Stimulated activated CD4-positive, alpha-beta T cell treated with anti-CD3 and anti-CD28 coated beads, Interleukin-4, amount 100 ng/mL, for 4 hours (primary cell): ENCODE data around the gene GBX2.

Experiments used
- DNase-seq, 2 experiments: peaks; one replicate each; pipeline ENCODE4 v3.0.0-alpha.2; 2020

GBX2 gene

DNA sequence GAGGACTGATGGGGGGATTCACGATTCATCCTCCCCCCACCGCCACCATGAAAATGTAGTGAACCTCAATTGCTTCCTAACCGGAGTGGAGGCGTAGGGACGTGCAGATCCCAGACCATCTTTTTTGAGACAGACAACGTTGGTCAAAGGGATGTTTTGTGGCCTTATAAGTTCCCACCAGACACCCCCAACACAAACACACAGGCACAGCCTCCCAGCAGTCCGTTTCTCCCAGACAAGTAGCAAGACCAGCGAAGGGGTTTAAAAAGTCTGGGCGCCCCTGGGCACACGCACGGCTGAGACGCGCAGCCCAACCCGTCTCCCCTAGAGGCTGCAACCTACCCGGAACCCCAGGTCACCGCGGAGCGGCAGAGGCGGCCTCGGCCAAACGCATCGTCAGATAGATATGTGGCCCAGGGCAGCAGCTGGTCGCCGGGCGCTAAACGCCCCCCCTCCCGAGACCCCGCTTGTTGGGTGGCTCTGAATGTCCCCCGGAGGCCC lies 1.3 kb downstream of the GBX2 start:
- DNase-seq, result no peak

DNA sequence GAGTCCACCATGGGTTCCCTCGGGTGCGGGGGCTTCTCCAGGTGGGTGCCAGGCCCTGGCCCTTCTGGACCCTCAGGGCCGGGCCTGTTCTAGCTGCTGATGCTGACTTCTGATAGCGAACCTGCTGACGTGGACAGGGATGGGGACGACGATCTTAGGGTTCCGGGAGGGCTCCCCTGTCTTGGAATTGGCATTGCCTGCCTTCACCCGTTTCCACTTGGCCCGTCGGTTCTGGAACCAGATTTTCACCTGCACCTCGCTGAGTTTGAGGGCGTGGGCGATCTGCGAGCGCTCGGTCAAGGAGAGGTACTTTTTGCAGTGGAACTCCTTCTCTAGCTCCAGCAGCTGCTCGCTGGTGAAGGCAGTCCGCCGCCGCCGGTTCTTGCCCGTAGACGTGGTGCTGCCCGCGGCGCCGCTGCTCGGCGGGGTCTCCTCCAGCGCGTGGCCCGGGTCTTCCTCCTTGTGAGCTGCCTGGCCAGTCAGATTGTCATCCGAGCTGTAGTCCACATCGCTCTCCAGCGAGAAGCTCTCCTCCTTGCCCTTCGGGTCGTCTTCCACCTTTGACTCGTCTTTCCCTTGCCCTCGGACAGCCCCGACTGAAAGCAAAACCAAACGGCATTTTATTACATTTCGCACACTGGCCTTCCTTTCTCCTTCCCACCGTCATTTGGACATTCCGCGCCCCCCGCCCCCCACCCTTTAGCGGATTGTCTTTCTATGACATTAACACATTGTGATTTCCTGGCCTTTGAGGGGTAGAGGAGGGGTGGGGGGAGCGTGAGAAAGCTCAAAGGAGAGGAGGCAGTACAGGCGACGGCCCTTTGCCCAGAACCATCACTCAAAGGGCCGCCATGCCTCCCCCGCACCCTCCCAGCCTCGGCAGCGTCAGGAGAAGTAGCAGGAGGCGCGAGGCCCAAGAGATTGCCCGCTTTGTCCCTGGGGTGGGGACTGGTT lies 2.1 kb downstream of the GBX2 start:
- no peak for DNase-seq

DNA sequence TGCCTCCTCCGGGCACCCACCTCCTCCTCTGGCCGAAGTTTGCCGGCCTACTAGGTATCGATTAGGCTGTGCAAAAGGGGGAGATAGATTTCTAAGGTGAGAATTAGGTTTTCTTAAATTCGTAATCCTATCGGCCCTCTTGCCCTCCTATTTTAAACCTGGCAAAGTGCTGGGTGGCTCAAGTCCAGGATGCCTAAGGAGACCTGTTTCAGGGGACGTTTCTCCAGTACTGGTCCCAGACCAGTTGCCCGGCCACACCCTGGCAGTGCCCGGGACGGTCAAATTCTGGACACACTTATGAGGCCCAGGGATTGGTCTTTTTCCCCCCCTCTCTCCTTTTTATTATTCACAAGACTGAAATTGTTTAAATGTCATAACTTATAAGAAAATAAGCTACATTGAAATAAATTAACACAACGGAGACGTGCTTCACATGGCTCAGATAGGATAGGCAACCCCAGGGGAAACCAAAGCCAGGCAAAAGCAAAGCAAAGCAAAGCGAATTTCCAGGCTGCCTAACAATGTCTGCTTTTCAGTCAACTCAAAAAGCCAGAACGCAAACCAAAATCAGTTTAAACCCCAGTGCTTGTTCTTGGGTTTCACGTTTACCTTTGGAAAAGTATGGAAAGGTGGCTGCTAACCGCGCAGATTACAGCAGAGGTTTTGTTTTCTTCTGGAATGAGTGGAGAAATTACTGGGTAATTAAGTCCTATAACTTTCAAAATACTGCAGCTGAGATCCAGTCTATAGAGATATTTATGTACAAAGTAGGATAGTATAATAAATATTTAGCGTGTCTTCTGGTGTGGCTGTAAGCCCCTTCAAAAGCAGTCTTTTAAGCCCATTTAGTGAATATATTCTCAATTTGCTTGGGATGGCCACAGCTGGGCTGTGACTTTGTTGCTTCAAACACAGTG lies 3.0 kb downstream of the GBX2 start:
- DNase-seq, result no peak

DNA sequence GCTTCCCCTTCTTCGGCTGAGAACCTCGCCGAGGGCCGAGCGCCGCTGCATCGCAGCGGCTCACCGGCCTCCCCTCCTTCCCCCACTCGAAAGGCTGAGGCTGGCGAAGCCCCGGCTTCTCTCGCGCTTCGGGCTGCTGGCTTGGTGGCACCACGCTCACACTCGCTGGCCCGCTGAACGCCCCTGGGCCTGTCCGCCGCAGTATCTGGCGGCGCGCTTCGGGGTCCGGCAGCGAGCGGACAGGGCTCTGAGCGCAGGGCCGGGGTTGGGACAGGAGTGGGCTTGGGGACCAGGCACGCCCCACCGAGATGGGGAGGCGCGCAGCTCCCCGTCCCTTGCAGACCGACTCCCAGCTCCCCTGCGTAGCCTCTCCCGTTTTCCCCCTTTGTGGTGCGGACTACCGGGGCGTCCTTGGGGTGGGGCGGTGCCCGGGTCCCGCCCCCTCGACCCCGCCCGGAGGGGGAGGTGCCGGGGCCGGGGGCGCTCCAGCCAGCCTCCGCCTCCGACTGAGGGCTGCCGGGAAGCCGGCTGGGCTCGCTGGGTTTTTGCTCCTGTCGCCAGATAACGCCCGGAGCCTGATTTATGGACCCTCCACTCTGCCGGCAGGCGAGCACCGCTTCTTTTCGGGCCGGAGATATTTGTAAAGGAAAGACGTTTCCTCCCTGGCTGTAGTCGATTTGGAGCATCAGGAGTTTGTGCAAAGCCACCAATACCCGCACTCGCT lies 3.8 kb downstream of the GBX2 start:
- no peak for DNase-seq

DNA sequence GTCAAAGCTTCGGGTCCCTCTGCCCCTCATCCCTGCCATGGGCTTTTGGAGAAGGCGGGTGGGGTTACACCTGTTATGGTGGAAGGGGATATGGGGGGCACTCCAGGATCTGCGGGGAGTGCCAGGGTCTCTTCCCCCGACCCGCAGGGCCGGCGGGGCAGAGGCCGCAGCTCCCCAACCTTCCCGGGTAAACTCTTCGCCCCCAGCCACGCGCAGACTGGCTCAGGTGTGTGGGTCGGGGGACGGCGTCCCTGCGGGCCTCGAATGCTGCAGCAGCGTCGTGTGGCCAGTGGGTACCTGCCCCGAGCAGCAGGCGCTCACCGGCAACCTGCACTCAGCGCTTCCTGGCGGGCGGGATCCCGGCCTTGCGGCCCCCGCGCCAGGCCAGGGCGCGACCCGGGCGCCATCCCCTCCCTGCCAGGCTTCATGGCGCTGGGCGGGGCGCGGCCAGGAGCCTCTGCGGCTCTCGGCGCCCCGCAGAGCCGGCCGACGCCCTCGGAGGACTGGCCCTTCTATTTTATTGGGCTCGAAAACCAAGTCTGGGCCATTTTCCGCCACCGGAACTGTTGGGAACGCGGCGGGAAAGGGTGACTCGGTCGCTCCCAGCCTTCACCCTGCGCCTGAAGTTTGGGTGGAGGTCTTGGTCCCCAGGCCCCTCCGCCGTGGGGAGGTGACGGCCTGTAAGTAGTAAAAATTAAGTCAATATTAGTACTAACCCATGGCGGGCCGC lies 4.5 kb downstream of the GBX2 start:
- DNase-seq, result no peak

DNA sequence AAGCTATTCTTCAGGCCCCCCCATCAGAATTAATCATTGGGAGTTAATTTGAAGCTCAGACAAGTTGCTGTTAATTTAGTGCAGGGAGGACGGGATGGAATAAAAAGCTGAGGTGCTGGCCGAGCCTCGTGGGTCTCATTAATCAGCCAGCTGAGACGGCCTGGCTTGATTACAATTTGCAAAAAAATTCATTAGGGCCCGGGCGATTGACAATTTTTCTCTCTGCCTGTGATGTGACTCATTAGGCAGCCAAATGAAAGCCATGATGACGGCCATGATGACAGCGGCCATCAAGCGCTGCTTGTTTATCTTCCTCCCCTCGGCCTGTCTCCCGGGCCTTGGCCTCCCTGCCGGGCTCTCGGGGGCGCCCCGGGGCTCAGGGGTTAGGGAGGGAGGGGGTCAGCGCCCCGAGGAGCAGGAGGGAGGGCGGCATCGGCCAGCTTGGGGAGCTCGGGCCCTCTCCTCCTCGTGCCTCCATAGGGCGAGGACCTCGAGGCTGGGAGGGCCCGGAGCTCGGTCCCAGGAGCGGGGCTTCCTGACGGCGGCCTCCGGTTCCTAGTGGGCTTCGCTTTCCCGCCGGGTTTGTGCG lies 5.2 kb downstream of the GBX2 start:
- DNase-seq, result no peak

DNA sequence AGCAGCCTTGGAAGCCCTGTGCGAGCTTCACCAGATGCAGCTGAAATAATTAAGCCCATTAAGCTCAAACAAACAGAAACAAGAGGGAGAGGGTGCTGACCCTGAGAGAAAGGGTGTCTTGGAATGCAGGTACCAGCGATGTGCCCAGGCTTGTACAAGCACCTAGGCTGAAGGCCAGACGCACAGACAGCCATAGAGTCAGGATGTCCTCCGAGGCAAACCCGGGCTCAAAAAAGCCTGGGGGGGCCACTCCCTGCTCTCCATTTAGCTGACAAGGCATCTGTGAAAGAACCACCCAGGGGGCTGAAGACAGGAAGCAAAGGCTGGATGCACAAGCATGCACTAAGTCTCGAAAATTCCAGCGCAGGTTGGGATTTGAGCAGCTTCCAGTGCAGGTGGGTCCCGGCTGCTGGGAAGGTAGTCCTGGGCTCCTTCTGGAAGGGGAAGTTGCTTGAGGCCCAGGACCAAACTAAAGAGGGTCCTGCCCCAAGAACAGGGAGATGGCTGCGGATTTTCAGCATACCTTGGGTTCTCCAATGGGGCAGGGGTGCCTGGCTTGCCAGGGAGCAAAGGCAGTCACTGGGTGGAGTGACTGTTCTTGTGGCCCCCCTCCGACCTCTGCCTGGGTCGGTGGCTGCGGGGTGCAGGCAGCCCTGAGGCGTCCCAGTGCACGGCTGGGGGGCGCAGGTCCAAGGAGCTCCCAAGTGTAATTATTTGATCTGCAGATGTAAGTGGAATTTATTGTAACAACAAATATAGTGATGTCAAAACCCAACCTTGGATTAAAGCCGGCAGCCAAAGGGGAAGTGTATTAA lies 5.9 kb downstream of the GBX2 start:
- DNase-seq, result no peak

DNA sequence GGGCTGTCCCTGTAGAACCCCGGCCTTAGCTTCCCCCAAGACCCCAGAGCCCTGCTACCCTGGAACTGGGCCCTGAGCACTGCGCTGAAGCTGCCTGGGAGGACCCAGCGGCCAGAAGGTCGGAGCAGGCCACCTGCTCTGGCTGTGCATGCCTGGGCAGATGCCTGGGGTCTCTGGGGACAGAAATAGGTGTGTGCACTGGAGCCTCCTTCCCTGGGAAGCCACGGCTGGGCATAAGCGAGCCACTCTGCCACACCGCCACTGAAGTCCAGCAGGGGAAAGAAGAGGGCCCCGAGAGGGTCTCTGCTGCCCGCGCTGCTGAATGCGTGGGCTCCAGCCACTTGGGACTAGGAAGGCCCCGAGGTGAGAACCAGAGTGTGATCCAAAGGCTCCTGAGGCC lies 6.7 kb downstream of the GBX2 start:
- no peak for DNase-seq

DNA sequence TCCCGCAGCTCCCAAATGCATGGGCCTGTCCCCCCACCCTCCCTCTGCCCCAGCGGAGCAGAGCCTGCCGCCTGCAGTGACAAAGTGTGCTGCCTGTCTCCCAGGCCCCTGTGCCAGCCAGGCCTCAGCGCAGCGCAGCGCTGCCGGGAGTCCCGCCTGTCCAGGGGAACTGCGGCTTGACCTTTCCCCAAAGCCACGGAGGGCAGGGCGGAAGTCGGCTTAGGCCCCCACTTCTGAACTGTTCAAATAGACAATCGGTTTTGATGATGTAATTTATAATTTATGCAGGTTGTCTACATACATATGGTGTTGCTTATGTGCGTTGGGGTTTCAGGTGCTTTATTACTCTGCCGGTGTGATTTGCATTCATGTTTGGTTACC lies 7.1 kb downstream of the GBX2 start:
- no peak for DNase-seq

DNA sequence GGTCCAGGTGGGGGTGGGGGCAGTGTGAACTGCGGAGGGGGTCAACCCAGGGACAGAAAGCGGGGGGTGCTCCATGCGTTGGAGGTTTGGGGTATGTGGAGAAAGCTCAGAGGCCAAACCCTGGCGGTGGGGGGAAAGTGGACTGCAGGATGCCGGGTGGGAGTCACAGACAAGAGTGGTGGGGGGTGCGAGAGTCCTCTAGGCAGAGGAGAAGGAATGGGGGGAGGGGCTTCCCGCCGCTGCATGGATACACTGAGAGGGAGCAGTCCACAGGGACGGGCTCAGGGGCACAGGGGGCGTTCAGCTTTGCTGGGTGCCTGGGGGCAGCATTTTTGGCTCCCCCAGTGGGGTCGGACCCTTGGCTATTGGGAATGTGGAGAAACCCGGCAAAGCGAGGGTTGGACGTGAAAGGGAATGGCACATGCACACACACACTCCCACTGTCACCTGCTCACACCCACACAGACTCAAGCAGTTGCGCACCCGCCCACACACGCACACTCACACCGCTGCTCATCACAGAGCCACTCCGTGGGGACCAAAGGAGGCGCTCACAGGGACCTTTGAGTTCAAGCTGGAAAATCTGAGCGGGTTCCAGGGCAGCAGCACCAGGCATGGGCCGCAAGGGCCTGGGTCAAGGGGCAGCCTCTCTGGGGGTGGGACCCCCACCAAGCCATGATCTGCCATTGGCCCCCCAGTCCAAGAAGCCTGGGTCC lies 7.7 kb downstream of the GBX2 start:
- DNase-seq, result no peak

DNA sequence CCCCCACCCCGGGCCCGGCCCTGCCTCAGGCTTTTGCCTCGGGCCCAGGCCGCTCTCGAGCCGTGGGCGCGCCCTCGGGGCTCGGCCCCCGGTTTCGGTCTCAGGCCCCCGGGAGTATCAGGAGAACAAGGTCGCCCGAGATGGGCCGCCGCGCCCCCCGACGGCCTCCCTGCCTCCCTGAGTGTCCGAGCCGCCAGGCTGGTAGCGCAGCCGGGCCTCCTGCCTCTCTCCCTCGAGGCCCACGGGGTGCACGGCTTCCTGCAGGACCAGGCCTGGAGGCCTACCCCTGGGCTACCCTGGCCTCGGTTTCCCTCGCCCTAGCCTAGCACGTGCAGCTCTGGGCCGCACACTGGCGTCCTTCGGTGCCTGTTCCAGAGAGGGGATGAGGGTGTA lies 8.4 kb downstream of the GBX2 start:
- no peak for DNase-seq

DNA sequence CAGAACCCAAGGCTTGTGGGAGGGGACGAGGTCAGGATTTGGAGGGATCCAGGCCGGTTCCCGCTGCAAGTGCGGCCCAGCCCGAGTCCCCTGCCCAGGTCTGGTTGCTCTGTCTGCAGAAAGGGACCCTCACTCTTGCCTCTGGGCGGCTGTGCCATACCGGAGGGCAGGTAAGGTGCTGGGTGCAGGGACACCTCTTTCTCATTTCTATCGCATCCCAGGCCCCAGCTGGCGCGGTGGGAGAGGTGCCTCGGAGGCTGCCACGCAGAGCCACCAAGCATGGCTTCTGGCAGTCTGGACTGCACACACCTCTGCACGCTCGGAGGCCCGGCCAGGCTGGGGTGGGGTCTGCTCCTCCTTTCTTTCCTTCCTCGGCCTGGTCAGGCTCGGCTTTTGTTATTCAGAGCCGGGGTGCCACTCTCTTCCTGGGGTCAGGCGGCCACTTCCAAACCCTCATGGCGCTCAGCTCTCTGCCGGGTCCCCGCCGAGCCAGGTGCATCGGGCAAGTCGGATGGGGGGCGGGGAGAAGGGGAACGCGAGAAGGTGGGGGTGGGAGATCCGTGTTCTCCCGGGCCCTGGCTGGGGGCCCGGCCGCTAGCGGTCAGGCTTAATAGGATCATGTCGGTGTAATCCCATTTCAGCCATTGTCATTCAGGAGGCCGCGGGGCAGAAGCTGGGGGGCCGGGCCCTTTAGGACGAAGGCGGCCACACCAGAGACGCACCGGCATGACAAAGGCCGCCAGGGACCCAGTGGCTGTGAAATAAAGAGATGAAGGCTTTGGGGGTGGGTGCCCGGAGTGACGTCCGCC lies 9.0 kb downstream of the GBX2 start:
- no peak for DNase-seq

DNA sequence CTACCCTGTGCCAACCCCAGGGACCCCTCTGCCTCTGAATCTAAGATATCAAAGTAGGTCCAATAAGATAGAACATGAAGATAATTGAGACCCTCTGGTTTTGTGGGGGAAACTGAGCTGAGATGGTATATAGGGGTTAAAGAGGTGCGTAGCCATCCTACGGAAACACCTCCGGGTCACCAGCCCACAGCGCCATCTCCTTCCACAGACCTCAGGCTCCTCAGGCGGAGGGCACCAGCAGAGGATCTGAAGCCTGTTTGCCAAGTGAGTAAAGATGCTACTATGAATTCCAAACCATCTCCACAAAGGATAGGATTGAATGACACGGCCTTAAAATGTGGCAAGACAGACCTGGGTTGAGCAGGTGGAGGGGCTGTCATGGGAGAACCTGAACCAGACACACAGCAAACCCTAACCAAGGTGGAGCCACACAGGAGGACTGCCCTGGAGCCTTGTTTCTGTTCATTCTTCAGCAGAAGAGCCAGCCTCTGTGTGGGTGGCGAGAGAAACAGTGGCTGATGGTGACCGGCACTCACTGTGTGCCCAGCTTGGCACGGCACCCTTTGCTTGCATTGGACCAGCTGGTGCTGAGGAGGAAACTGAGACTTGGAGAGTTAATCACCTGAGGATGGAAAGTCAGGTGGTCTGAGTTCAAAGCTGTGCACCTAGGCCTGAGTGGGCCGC lies 10.2 kb downstream of the GBX2 start:
- DNase-seq, result no peak

DNA sequence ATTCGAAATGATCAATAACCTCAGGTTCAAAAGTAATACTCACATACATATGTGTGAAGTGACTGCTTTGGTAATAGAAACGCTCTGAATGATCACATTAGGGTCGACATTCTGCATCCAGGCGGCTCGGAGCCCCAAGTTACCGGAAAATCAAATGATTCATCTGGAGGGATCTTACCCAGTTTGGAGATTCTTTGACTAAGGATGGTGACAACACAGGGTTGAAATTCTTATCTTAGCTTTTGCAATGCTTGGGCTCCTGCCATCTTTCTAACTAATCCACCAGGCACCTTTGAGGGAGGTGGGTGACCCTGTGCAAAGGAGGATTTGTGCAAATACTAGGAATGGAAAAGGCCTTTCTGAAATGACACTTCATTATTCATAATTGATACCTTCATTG lies 10.8 kb downstream of the GBX2 start:
- no peak for DNase-seq

DNA sequence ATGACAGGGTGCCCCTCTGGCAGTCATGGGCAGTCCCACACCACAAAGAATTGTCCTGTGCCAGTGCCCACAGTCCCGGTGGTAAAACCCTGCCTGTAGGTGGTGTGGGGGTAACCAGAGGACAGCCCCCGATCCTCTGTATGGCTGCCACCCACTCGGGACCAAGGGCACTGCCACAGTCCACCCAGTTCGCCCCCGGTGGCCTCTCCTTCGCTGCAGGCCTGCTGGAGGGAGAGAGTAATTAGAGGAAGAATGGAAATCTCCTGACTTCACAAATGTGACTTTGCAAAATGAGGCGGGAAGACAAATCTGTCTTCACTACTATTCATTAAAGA lies 11.4 kb downstream of the GBX2 start:
- no peak for DNase-seq

DNA sequence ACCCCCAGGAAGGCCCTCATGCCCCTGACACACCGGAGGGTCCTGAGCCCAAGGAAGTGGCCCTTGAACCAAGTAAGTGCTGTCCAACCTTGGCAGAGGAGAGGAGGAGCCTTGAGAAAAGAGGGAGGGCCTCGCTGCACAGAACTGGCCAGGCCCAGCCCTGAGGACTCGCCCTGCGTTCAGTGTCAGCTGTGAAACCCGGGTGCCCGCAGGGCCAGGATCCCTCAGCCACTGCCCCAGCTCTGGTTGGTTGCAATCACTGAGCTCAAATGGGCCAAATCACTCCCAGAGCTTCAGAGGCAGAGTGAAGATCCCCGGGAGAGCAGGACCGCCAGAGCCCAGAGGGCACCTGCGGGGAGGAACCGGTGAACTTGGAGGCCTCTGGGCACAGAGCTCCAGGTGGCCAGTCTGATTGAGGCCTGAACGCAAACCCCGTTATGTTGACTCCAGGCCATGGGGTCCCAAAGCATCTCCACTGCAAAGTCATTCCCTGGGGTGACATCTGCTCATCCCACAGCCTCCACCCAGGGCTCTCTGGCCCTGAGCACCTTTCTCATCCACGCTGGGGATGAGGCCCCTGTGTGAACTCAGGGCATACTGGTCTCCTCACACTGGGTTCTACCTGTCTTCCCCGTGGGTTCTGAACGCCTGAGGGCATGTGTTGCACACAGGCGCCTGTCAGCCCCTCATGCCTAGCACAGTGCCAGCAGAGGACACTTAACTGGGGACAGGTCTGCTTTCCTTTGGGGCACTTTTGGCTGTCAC lies 11.9 kb downstream of the GBX2 start:
- DNase-seq, result no peak

DNA sequence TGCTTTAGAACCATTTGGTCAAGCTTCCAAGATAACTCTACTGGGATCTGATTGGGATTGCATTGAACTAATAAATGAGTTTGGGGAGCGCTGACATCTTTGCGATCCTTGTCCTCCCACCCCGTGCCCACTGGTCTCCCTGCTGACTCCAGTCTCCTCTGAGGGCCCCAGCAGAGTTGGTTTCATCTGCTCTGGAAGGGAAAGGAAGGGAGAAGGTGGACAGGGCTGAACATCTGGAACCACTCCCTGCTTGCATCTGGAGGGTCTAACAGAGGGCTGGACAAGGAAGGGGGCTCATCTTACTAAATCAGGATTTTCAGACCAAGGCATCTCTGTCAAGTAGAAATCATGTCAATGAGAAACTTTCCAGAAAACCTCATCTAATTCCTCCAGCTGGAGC lies 12.8 kb downstream of the GBX2 start:
- DNase-seq, result no peak

DNA sequence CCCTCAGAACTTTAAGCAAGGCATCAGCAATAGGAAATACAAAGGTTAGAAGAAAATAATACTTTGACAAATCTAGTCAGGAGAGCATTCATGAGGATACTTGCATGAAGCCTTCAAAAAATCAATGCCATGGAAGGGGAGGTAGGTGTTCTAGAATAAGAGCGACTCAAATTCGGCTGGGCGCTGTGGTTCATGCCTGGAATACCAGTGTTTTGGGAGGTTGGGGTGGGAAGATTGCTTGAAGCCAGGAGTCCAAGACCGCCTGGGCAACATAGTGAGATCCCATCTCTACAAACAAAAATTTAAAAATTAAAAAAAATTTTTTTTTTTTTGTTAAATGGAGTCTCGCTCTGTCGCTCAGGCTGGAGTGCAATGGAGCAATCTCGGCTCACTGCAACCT lies 21.8 kb downstream of the GBX2 start:
- DNase-seq, result no peak
